Neuronal stem cell (in vitro differentiated cells): ENCODE measurements around the gene ANK3.

Experiments
- DNase-seq: peaks from one replicate; pipeline ENCODE4 v3.0.0-alpha.2; 2013; ENCODE audit warnings: low spot score
- H2AFZ ChIP-seq: one replicate; pipeline ENCODE4 v1.6.1; 2013; ENCODE audit warnings: mild to moderate bottlenecking, low read length, inconsistent platforms
- H2AK5ac ChIP-seq: 2 replicates; pipeline ENCODE4 v1.6.1; 2013; ENCODE audit warnings: low read depth, mild to moderate bottlenecking, inconsistent platforms, low read length, moderate library complexity, mixed read lengths
- H2BK120ac ChIP-seq: 2 replicates; pipeline ENCODE4 v1.6.1; 2013; ENCODE audit warnings: low read depth, mild to moderate bottlenecking, inconsistent platforms, low read length, moderate library complexity, mixed read lengths
- H2BK12ac ChIP-seq: one replicate; pipeline ENCODE4 v1.6.1; 2013; ENCODE audit warnings: low read length, inconsistent platforms
- H2BK15ac ChIP-seq: 2 replicates; pipeline ENCODE4 v1.6.1; 2013; ENCODE audit warnings: mild to moderate bottlenecking, low read length, inconsistent platforms, mixed read lengths
- H2BK5ac ChIP-seq: one replicate; pipeline ENCODE4 v1.6.1; 2013; ENCODE audit warnings: inconsistent platforms, mild to moderate bottlenecking, low read length, moderate library complexity
- H3K14ac ChIP-seq: one replicate; pipeline ENCODE4 v1.6.1; 2013; ENCODE audit warnings: low read length, inconsistent platforms
- H3K18ac ChIP-seq: 2 replicates; pipeline ENCODE4 v1.6.1; 2013; ENCODE audit warnings: low read length, inconsistent platforms
- H3K23ac ChIP-seq: 2 replicates; pipeline ENCODE4 v1.6.1; 2013; ENCODE audit warnings: low read depth, mild to moderate bottlenecking, mixed read lengths, low read length, inconsistent platforms; ENCODE audit not compliant: poor library complexity
- H3K27ac ChIP-seq: replicated peaks from 3 replicates; pipeline ENCODE4 v1.5.1; 2013; ENCODE audit warnings: low read length, inconsistent platforms
- H3K27me3 ChIP-seq, 3 experiments: 2 replicates each; pipeline ENCODE4 v1.6.1; 2013; ENCODE audit warnings: low read length in 3 of 3, mild to moderate bottlenecking in 2 of 3, inconsistent platforms in 1 of 3, low read depth in 1 of 3, mixed read lengths in 1 of 3, moderate library complexity in 1 of 3; ENCODE audit not compliant: control insufficient read depth in 3 of 3, insufficient read depth in 3 of 3
- H3K36me3 ChIP-seq, 2 donors: replicated peaks in 1 of 2; 2 replicates each; pipeline ENCODE4 v1.6.1; 2013; ENCODE audit warnings: low read length in 2 of 2; ENCODE audit not compliant: control insufficient read depth in 2 of 2, insufficient read depth in 2 of 2
- H3K4ac ChIP-seq: 2 replicates; pipeline ENCODE4 v1.6.1; 2013; ENCODE audit warnings: inconsistent platforms, mild to moderate bottlenecking, low read length, moderate library complexity
- H3K4me1 ChIP-seq, 2 donors: 1 replicate in 1 of 2; 2 replicates in 1 of 2; pipeline ENCODE4 v1.6.1; 2013; ENCODE audit warnings: low read length in 2 of 2, low read depth in 1 of 2; ENCODE audit not compliant: control insufficient read depth in 2 of 2, insufficient read depth in 1 of 2
- H3K4me2 ChIP-seq: one replicate; pipeline ENCODE4 v1.6.1; 2013; ENCODE audit warnings: mild to moderate bottlenecking, low read length, inconsistent platforms; ENCODE audit not compliant: insufficient read depth, poor library complexity, severe bottlenecking
- H3K4me3 ChIP-seq, 2 donors: 2 replicates each; pipeline ENCODE4 v1.5.1; 2013; ENCODE audit warnings: low read length in 2 of 2, mild to moderate bottlenecking in 2 of 2, inconsistent platforms in 1 of 2, moderate library complexity in 1 of 2
- H3K79me1 ChIP-seq: one replicate; pipeline ENCODE4 v1.6.1; 2013; ENCODE audit warnings: low read depth, mild to moderate bottlenecking, inconsistent platforms, low read length, moderate library complexity
- H3K9ac ChIP-seq: one replicate; pipeline ENCODE4 v1.6.1; 2013; ENCODE audit warnings: mild to moderate bottlenecking, low read depth, low read length, inconsistent platforms; ENCODE audit not compliant: poor library complexity
- H3K9me3 ChIP-seq, 2 donors: replicated peaks in 1 of 2; 2 replicates each; pipeline versions ENCODE3 to v1.6.1; 2013; ENCODE audit warnings: low read length in 2 of 2, mild to moderate bottlenecking in 2 of 2, inconsistent platforms in 1 of 2, low read depth in 1 of 2, mixed read lengths in 1 of 2, moderate library complexity in 1 of 2; ENCODE audit not compliant: control insufficient read depth in 2 of 2, insufficient read depth in 1 of 2
- H4K8ac ChIP-seq: one replicate; pipeline ENCODE4 v1.6.1; 2013; ENCODE audit warnings: low read depth, mild to moderate bottlenecking, inconsistent platforms, low read length, moderate library complexity
- H4K91ac ChIP-seq: one replicate; pipeline ENCODE4 v1.6.1; 2013; ENCODE audit warnings: low read length, low read depth, mild to moderate bottlenecking, inconsistent platforms; ENCODE audit not compliant: poor library complexity
- WGBS, 2 donors: extraction: QIAGEN DNeasy Blood & Tissue Kit; methylation state at CpG; one replicate each; pipeline ENCODE4 v1.1.7; 2013; ENCODE audit warnings: missing lambda C conversion rate in 2 of 2, mixed read lengths in 1 of 2; ENCODE audit not compliant: insufficient read length in 2 of 2, insufficient replicate concordance in 1 of 2; ENCODE audit errors: extremely low coverage in 2 of 2; 5-methylcytosine and 5-hydroxymethylcytosine counted together

The ANK3 gene

GRCh38 chr10:60176925-60177324 lies 212.8 kb downstream of the ANK3 start:
- Histone ChIP-seq H3K79me1 (no peaks in the 10 kb centered on the region), H3K9ac (no peak overlapping the region), H3K4me3 (no peak overlapping the region), H4K8ac (no peak overlapping the region), H2BK15ac (no peak overlapping the region), H3K14ac (no peak overlapping the region), H3K27ac (no peak overlapping the region), H3K4ac (no peak overlapping the region), H2AFZ (no peak overlapping the region), H3K4me1 (peaks cover 0 to 1% of the 10 kb centered on the region in 2 donors), H3K36me3 (no peaks in the 10 kb centered on the region), H3K9me3 (no peaks in the 10 kb centered on the region), H3K18ac (no peak overlapping the region), H3K27me3 (no peaks in the 10 kb centered on the region), H3K4me2 (no peak overlapping the region), H2BK5ac (no peak overlapping the region), H2BK12ac (no peak overlapping the region), H2BK120ac (no peak overlapping the region), H2AK5ac (no peak overlapping the region), H4K91ac (no peak overlapping the region), H3K23ac (no peak overlapping the region)
- WGBS, 2 donors, result no CpG with 5 or more reads among the region's 3 CpGs
- DNase-seq, result no peak

- H4K91ac ChIP-seq, result no peak overlapping the region
- H2BK120ac ChIP-seq, result no peak overlapping the region
- H3K23ac ChIP-seq, result no peak overlapping the region
- no peak overlapping the region for H3K4ac ChIP-seq
- H2BK5ac ChIP-seq, result no peak overlapping the region
- no peak overlapping the region for H2AK5ac ChIP-seq
- H3K27me3 ChIP-seq, result no peaks in the 10 kb centered on the region
- H3K27ac ChIP-seq, result no peak overlapping the region
- no peak overlapping the region for H2BK12ac ChIP-seq
- no peaks in the 10 kb centered on the region for H3K9me3 ChIP-seq
- no peak overlapping the region for H2BK15ac ChIP-seq
- WGBS, 2 donors, result no CpG with 5 or more reads among the region's 4 CpGs
- no peaks in the 10 kb centered on the region for H3K79me1 ChIP-seq
- no peak overlapping the region for H2AFZ ChIP-seq
- no peak overlapping the region for H3K18ac ChIP-seq
- no peak overlapping the region for H3K9ac ChIP-seq
- H3K14ac ChIP-seq, result no peak overlapping the region
- H3K4me1 ChIP-seq, result peaks cover 0 to 1% of the 10 kb centered on the region in 2 donors
- no peak for DNase-seq
- H3K4me3 ChIP-seq, result no peak overlapping the region
- H4K8ac ChIP-seq, result no peak overlapping the region
- no peaks in the 10 kb centered on the region for H3K36me3 ChIP-seq
- no peak overlapping the region for H3K4me2 ChIP-seq
Observed at GRCh38 chr10:60175441-60175971, 214.2 kb downstream of the ANK3 start.

- Histone ChIP-seq H2BK15ac (no peak overlapping the region), H4K91ac (no peak overlapping the region), H3K4ac (no peak overlapping the region), H2AK5ac (no peak overlapping the region), H3K4me1 (peaks cover 0 to 1% of the 10 kb centered on the region in 2 donors), H3K9ac (no peak overlapping the region), H3K14ac (no peak overlapping the region), H3K36me3 (no peaks in the 10 kb centered on the region), H3K4me3 (no peak overlapping the region), H2AFZ (no peak overlapping the region), H3K27me3 (no peaks in the 10 kb centered on the region), H4K8ac (no peak overlapping the region), H3K27ac (no peak overlapping the region), H3K23ac (no peak overlapping the region), H3K9me3 (no peaks in the 10 kb centered on the region), H3K4me2 (no peak overlapping the region), H2BK12ac (no peak overlapping the region), H2BK120ac (no peak overlapping the region), H2BK5ac (no peak overlapping the region), H3K18ac (no peak overlapping the region), H3K79me1 (no peaks in the 10 kb centered on the region)
- no CpG with 5 or more reads among the region's 9 CpGs for WGBS, 2 donors
- no peak for DNase-seq
Observed at GRCh38 chr10:60172363-60172990, 217.2 kb downstream of the ANK3 start.

GRCh38 chr10:60171436-60172013 lies 218.2 kb downstream of the ANK3 start:
- H3K27ac ChIP-seq, result no peak overlapping the region
- no CpG with 5 or more reads among the region's 2 CpGs for WGBS, 2 donors

More at GRCh38 chr10:60171436-60172013, 218.2 kb downstream of the ANK3 start:
- no peak overlapping the region for H3K4me2 ChIP-seq
- H3K23ac ChIP-seq, result no peak overlapping the region
- H2BK15ac ChIP-seq, result no peak overlapping the region
- no peaks in the 10 kb centered on the region for H3K79me1 ChIP-seq
- H3K9ac ChIP-seq, result no peak overlapping the region
- no peak for DNase-seq
- H2AFZ ChIP-seq, result no peak overlapping the region
- no peak overlapping the region for H3K14ac ChIP-seq
- peaks cover 0 to 1% of the 10 kb centered on the region in 2 donors for H3K4me1 ChIP-seq
- no peak overlapping the region for H3K18ac ChIP-seq
- no peak overlapping the region for H3K4me3 ChIP-seq
- H3K27me3 ChIP-seq, result no peaks in the 10 kb centered on the region
- no peak overlapping the region for H2AK5ac ChIP-seq
- H2BK5ac ChIP-seq, result no peak overlapping the region
- H3K4ac ChIP-seq, result no peak overlapping the region
- no peak overlapping the region for H2BK120ac ChIP-seq
- no peak overlapping the region for H2BK12ac ChIP-seq
- H3K9me3 ChIP-seq, result no peaks in the 10 kb centered on the region
- no peak overlapping the region for H4K8ac ChIP-seq
- H4K91ac ChIP-seq, result no peak overlapping the region
- H3K36me3 ChIP-seq, result no peaks in the 10 kb centered on the region
